HG02884 (cell line): ENCODE measurements around the gene PLA2G2C.

Source experiments
- ATAC-seq: cut with Tn5 transposase; IDR thresholded peaks from one replicate; pipeline ENCODE4 v1.9.1; 2021; ENCODE audit warnings: mild to moderate bottlenecking, moderate library complexity; ENCODE audit not compliant: unreplicated experiment

Gene PLA2G2C

DNA sequence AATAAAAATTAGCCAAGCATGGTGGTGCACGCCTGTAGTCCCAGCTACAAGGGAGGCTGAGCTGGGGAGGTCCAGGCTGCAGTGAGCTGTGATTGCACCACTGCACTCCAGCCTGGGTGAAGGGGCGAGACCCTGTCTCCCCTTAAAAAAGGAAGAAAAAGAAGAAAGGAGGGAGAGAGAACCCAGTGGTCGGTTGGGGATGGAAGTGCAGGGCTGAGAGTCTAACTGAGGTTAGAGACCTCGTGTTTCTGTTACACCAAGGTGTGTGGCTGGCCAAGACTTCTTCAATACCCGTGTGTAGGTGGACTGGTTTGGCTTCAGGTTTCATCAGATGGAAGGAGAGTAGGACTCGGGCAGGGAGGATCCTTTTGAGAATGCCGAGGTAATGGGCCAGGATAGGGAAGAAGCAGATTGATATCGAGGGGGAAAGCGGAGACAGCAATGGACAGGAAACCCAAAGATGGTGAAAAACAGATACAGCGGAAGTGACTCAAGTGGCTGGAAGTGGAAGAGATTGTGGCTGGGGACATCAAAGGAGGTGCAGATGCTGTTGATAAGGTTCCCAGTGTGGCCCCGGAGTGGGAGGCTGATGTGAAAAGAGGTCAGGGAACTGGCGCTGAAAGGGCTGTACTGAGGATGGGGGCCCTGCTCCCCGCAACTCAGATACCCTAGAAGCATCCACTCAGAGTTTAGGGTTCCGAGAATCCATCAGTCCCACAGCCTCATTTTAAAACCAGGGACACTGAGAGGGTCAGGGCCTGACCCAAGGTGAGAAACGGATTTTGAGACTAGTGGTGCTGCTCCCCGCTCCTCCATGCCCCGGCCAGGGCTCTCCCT lies 1.1 kb downstream of the PLA2G2C start:
- no peak for ATAC-seq

DNA sequence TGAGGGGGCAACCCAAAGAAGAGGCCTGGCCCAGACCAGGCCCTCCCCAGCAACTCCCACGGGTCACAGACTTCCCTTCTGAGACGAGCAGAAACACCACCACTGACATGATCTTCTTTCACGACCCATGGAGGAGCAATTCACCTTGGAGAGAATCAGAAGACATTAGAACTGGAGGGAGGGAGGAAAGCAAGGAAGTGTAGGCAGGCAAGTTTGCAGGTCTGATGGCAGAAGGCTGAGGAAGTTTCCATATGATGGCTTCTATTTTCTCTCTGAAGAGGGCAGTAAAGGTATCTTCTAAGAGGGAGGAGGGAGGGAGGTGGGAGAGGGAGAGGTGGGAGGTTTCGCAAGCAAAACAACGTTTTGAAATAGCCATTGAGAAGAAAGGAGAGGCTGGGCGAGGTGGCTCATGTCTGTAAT lies 1.8 kb downstream of the PLA2G2C start:
- no peak for ATAC-seq

DNA sequence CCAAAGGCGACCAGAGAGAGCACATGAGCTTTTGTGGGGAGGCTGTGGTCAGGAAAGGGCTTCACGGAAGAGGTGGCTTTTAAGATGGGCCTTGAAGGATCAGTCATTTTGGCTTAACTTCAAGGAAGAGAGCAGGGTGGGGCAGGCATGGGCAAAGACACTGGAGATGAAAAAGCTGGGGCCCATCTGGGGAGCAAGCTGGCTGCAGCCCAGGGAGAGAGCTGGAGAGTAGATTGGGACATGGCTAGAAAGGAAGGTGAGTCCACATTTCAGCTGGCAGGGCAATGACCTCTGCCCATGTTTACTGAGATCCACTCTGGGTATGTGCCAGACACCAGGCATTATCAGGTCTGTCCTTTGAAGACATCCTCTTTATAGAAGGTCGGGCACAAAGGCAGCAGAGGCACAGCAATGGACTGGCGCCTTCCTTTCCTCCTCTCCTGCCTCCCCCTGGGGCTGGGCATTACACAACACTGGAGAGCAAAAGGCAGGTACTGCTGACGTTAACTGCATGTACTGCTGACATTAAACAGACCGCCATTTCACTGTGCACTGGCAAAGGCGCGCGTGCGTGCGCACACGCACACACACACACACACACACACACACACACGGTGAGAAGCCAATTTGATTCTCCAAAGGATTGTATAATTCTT lies 2.6 kb downstream of the PLA2G2C start:
- ATAC-seq, result no peak

DNA sequence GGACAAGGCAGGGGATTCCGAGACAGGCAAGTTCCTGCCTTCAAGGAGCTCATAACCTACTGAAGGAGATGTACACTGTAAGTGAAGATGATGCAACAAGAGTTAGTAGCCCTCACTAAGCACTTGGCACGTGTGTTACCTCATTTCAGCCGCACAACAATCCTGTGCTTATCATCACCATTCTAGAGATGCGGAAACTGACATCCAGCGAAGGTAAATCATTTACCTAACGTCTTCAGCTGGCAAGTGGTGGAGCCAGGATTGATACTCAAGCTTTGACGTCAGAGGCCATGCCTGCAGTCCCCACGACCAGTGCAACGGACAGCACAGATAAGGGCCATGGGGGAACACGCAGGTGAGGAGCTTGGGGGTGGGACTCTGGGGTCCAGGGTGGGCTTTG lies 3.3 kb downstream of the PLA2G2C start:
- ATAC-seq, result no peak

DNA sequence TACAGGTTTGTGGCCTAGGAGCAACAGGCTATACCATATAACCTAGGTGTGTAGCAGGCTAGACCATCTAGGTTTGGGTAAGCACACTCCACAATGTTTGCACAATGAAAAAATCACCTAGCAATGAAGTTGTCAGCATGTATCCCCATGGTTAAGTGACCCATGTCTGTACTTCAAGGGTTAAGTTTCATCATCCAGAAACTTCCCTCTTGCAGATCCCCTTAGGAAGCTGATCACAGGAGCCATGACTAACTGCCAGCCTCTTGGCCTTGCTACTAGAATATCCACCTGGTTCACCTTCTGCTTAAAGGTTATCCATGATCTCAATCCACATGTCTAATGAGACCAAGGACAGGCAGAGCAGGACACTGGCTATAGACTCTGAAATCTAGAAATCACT lies 3.9 kb downstream of the PLA2G2C start:
- ATAC-seq, result no peak

DNA sequence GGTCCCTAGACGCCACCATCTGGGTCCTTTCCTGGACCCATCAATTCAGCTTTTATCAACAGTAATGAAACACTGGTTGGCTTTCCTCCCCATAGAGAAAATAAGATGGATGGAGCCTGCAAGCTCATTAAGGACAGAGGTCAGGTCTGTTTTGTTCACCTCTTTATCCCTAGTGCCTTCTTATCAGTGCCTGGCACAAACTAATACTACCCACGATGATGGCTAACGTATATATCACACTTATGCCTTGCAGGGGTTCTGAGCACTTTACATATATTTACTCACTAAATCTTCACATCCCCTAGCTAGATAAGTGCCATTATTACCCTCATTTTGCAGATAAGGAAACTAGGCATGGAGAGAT lies 5.5 kb downstream of the PLA2G2C start:
- no peak for ATAC-seq

DNA sequence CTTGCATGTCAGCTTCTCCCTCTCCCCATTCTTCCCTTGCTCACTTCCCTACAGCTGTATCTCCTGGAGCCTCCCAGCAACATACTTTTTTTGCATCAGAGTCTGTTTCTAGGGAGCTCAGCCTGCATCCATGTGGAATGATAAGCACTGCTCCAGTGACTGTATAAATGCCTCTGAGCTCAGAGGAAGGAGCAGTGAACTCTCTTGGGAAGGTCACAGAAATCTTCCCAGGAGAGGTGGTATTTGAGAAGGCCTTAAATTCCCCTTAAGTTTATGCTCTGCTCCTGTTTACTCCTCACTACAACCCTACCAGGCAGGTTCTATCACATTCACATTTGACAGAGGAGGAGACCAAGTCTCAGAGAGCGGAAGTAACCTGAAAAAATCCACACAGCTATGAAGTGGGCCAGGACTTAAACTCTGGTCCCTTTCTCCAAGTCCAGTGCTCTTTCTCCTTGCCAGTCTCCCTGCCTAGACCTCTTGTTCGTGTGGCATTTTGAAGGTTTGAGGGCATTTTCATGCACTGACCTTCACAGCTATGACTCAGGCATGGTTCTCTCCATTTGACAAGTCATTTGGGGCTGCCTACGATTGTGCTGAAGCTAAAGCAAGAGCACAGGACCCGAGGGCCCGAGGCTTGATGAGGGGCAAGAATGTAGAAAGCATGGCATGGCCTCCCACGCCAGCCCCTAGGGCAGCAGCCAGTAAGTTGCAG lies 6.0 kb downstream of the PLA2G2C start:
- ATAC-seq, result no peak

DNA sequence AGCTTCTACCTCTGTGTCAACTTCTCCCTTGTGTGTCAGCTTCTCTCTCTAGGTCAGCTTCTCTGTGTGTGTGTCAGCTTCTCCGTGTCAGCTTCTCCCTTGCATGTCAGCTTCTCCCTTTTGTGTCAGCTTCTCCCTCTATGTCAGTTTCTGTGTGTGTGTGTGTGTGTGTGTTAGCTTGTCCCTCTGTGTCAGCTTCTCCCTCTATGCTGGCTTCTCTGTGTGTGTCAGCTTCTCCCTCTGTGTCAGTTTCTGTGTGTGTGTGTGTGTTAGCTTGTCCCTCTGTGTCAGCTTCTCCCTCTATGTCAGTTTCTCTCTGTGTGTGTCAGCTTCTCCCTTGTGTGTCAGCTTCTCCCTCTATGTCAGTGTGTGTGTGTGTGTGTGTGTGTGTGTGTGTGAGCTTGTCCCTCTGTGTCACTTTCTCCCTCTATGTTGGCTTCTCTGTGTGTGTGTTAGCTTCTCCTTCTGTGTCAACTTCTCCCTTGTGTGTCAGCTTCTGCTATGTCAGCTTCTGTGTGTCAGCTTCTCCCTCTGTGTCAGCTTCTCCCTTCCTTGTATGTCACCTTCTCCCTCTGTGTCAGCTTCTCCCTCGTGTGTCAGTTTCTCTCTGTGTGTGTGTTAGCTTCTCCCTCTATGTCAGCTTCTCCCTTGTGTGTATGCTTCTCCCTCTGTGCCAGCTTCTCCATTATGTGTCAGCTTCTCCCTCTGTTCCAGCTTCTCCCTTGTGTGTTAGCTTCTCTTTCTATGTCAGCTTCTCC lies 6.8 kb downstream of the PLA2G2C start:
- ATAC-seq, result no peak

DNA sequence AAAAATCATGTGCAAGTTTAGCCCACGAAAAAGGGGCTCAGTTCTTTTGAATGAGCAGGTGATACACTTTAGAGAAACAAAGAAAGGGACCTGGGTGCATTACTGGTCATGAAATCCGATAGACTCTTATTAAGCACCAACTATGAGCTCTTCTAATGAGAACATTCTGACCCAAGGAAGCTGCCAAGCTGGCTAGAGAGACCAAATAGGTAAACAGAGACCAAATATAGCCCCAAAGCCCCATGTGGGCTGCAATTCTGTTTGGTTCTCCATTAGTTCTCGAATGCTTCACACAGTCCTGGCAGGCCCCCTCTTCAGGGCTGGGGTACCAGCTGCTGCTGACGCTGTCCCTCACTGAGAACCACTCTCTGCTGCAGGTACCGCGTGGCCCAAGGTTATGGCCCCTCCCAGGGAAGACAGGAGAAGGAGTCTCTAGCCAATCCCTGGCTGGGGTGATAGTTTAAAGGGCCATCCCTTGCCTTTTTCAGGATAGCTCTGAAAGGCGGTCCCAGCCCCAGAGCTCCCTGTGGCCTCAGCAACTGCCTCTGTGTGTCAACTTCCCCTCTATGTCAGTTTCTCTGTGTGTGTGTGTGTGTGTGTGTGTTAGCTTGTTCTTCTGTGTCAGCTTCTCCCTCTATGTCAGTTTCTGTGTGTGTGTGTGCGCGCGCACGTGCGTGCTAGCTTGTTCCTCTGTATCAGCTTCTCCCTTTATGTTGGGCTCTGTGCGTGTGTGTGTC lies 7.5 kb downstream of the PLA2G2C start:
- no peak for ATAC-seq

DNA sequence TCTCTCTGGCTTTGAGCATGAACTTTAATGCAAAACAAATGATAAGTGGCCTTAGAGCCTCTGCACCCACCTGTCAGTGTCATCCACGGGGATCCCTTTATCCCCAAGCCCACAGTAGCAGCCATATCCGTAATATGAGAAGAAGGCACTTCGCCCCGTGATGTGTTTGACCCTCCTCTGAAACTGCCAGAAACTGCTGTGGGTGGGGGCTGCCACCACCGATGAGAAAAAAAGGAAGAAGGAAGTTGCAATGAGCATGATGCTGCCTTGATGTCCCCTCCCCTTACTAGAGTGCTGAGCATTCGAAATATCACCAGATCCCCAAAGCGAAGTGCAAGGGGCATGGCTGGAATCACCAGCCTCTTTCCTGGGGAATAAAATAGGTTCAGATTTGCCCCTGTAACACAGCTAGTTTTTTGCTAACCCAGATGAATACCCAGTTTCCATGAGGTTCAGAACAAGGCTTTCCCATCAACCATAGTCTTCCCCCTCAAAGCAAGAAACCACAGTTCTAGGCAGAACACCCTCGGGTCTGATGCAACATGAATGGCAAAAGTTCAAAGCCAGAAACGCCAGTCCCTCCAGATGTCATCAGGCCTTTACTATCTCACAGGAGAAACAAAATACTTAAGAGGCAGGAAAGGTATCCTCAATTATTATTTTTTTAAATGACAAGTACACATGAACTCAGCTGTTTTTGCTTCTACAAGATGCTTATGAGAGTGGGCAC lies 11.2 kb downstream of the PLA2G2C start:
- ATAC-seq, result no peak

DNA sequence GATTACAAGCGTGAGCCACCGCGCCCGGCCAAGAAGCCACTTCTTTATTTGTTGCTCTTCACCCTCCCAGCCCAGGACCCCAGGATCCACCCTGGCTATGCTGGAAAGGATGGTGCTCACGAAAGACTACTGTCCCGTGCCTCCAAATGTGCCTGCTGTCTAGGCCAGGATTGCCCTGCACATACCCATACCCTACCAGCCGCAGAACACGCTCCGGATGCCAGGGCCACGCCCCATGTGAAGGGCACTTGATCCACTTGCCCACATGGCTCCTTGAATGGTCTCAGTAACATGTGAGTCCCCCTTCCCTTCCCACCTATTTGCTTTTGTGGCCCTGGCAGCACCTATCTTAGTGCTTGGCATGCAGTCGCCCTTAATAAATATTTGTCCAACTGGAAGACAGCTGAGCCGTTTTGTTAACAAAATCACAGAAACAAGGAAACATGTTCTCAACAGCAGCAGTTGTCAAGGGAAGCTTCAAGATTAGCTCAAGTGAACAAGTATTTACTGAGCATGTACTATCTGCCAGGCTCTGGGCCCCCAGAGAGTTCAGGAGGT lies 14.2 kb downstream of the PLA2G2C start:
- no peak for ATAC-seq

DNA sequence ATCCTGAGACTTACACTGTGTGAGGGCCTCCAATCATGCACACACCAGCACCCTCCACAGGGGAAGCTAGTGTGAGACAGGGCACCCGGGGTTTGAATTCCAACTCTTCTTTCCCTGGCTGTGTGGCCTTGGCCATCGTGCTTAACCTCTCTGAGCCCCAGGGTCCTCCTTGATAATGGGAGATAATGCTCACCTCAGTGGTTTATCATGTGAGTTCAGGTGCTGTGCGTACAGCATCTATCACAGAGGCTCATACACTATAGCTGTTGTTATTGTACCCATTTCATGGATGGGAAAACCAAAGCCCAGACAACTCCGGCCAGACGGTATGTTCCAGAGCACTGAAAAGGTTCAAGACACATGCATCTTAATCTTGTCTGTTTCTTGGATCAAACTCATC lies 16.4 kb downstream of the PLA2G2C start:
- ATAC-seq, result no peak

DNA sequence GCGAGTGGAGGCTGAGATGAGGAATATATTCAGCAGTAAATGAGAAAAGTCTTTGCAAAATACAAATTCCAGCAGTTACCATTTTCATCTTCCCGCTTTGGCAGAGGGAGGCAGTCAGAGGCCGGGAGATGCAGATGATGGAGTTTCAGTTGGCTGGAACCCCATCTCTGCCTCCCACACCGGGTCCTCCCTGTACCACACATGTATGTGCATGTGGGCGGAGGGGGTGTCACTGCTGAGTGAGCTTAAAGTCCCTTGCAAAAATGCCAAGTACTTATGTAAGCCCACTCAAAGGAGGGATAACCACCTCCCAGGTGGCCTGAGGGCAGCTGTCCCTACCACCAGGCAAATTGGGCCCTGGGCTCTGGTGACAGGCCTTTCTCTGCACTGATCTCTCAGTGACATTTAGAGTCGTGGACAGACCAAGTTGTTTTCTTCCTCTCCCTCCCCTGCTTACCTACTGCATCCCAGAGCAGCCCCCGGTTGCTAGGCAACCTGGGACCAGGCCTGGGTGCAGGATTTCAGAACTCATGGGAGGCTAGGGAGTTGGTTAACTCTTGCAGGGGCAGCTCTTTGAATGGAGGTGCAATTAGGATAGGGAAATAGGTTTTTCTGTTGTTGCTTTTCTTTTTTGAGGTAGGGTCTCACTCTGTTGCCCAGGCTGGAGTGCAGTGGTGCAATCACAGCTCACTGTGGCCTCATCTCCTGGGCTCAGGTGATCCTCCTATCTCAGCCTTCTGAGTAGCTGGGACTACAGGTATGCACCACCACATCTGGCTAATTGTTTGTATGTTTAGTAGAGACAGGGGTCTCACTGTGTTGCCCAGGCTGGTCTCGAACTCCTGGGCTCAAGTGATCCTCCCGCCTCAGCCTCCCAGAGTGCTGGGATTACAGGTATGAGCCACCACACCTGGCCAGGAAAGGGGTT lies 17.5 kb downstream of the PLA2G2C start:
- no peak for ATAC-seq

DNA sequence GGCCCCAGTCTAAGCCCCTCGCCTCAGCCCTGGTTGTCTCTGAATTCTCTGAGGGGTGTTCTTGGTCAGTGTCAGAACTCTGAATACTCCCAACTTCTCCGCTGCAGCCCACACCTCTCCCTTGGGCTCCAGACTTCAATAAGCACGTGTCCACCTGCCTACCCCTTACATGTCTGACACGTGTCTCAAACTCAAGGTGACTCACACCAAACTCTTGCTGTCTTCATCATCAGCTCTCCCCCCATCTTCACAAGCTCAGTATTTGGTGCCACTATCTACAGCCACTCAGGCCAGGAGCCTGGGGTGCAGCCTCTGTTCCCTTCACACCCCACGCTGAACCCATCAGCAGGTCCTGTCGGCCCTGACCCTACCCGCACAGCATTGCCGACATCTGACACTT lies 19.2 kb downstream of the PLA2G2C start:
- no peak for ATAC-seq

DNA sequence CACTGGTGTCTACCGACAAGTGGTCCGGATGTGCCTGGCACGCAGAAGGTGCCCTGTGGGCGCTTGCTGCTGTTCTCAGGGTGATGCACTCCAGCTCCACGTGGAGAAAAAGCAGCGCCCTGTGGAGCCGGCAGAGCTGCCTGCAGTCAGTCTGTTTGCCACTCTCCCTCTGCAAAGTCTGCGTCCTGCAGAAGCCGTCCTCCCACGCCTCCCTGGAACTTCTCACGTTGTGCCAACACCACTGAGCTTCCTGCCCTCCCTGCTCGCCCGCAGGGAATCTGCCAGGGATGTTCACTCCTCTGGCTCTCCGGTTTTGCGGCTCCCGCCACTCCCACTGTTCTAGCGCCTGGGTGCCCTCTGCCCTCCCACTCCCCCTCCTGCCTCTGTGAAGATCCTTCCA lies 20.3 kb downstream of the PLA2G2C start:
- ATAC-seq, result no peak

DNA sequence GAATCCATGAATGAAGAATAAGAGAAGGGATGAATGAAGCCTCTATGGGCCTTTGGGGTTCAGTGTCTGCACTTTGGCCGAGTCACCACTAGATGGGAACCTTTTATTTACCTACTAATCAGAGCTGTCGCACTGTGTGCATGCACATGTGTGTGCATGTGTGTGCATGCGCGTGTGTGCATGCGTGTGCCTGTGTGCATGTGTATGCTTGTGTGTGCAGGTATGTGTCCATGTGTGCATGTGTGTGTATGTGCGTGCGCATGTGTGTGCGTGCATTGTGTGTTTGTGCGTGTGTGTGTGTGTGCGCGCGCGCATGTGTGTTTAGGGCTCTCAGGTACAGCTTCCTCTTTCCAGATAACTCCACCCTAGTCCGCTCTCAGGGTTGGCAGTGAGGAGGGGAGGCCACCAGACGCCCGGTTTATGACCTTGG lies 20.8 kb downstream of the PLA2G2C start:
- ATAC-seq, result no peak

DNA sequence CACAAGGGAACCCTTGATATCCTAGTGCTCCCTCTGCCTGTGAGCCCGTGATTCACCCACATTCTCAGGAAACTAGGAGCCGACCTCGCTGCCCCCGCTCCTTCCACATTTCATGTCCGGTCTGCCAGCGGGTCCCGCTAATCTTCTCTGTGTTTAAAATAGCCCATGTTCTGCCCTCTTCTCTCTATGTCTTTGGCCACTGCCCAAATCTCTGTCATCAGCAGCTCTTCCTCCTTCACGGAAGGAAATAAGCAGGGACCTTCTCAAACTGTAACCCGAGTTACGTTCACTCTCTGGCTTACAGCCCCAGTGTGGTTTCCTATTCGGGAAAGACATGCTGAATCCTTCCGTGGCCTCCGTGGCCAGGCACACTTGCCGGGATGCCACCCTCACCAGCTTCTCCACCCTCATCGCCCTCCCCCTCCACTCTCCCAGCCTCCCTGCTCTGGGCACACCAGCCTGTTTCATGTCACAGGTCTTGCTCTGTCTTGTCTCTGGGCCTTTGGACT lies 21.6 kb downstream of the PLA2G2C start:
- no peak for ATAC-seq

DNA sequence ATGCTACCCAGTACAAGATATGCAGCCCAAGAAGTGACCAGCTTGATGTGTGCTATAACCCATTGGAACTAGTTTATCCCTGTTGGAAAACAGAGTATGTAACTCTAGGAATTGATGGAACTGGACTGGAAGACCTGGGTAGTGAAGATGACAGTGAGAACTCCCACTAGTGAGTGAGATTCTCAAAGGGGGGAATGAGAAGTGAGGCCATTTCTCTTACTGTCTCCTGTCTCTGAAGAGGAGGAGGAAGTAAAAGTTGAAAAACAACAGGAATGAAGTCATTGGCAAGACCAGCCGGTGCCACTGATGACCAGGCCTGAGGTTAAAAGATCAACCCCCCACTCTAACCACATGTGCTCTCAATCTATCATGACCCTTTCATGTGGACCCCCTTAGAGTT lies 26.3 kb downstream of the PLA2G2C start:
- ATAC-seq, result no peak
